Measurements from ENCODE around the gene ANKRD18B.
"Not testable (repeated sequence)": the region's sequence is repeated elsewhere in the genome, so short reads cannot be mapped to it uniquely, and the experiment has no call there.

Gene ANKRD18B

DNA sequence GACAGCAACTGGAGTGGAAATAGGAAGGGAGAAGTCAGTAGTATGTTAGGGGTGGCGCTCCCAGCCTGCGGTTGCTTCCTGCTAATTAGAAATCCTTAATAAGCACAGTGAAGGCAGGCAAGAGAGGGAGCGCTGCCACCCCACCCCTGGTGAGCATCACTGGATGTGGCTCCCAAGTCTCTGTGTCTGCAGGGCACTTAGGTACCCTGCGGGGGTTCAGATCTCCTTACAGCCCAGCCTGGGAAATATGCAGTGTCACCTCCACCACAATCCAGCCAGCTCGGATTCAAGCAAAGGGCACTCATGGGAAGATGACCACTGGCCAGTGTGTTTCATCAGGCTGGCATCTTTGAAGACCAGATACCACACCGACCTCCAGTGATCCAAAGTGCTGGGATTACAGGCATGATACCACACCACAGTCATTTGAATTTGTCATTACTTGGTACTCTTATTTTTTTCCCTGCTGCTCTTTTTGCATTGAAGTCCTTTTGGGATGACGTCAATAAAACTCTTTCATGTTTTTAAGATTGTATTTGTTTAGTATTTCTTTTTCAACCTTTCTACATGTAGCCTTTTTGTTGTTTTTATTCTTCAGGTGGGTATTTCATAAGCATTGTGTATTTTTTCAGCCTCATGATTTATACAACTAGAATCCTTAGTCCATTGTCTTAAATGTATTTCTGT, 90.1 kb downstream of the ANKRD18B start:
- no peak for DNase-seq

DNA sequence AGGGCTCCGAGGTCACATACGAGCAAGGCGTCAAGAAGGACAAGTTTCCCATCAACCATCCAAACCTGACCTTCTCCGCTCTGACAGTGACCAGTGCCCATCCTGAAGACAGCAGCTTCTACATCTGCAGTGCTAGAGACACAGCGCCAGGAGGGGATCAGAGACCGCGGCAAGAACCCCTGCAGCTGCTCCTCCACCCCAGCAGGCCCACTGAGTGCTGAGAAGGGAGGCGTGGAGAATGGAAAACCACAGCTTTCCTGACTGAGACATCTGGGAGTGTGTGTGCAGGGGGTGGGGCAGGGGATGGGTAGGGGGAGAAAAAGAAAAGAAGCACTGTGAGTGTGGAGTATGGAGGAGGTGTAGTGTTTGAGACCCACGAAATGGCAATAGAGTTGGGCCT, 94.3 kb downstream of the ANKRD18B start:
- DNase-seq, result not testable (repeated sequence)

DNA sequence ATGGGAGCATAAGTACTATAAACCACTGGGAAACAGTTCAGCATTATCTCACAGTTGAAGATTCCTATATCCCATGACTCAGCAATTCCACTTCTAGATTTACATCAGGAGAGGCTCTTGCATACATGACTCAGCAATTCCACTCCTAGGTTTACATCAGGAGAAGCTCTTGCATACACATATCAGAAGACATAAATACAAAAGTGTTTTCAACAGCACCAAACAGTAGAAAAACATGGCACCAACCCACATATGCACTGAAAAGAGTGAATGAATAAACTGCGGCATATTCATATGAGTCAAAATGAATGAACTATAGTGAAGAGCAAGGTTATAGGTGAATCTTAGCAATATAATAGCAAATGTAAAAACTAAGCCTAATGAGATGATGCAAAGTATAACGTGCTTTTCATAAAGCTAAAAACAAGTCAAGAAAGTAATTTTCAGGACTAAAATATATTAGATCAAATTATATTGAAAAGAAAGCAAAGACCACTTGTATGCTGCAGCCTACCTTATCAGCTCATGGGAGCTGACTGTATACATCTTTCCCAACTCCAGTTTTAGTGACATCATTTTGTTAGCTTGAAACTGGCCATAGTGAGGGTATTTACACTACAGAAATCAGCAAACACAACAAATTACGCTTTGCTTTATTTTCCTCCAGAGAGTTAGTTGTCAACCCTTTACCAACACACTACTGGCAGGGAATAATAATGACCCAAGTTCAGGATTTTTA, 95.8 kb downstream of the ANKRD18B start:
- DNase-seq, result no peak

GRCh38 chr9:33620738-33621439, 96.8 kb downstream of the ANKRD18B start:
- DNase-seq, result no peak
